K562 (cell line): ENCODE measurements around the gene PIK3C2B. TPM values are rescaled to one million over a fixed set of nuclear protein-coding genes. Genes with fewer than 3 reads are reported as not detected.

Experiments used
- CHCHD3 ChIP-seq: fragments of 250-450 bp; sonication (Bioruptor Pico); IDR thresholded peaks from 2 replicates; pipeline ENCODE4 v2.1.2; 2022; ENCODE audit warnings: mild to moderate bottlenecking
- FUS ChIP-seq: fragments of 200-400 bp; formaldehyde crosslinking; optimal IDR thresholded peaks from 2 replicates; pipeline ENCODE3; 2017; ENCODE audit warnings: low read depth, low read length
- HDAC2 ChIP-seq: fragments of 450-650 bp; IDR thresholded peaks from 2 replicates; pipeline ENCODE4 v1.6.1; 2016; ENCODE audit warnings: mild to moderate bottlenecking
- HMGN3 ChIP-seq: IDR thresholded peaks from 2 replicates; pipeline ENCODE4 v1.6.1; 2011; ENCODE audit warnings: borderline replicate concordance, low read depth, mild to moderate bottlenecking, mixed read lengths, low read length; ENCODE audit not compliant: insufficient read length; ENCODE audit errors: extremely low read depth
- POLR3A ChIP-seq: IDR thresholded peaks from 2 replicates; pipeline ENCODE4 v1.6.1; 2011; ENCODE audit warnings: borderline replicate concordance, mild to moderate bottlenecking, moderate library complexity; ENCODE audit not compliant: insufficient read length, insufficient read depth; ENCODE audit errors: extremely low read depth
- SAFB ChIP-seq: fragments of 200-400 bp; formaldehyde crosslinking; IDR thresholded peaks from 2 replicates; pipeline ENCODE4 v1.6.1; 2017; ENCODE audit warnings: low read depth, low read length, borderline replicate concordance
- TAF9B ChIP-seq: fragments of 450-650 bp; IDR thresholded peaks from 2 replicates; pipeline ENCODE4 v1.6.1; 2018; ENCODE audit warnings: mild to moderate bottlenecking; ENCODE audit not compliant: partially characterized antibody
- THRAP3 ChIP-seq: fragments of 450-650 bp; IDR thresholded peaks from 2 replicates; pipeline ENCODE4 v1.6.1; 2016; ENCODE audit warnings: mild to moderate bottlenecking, inconsistent platforms, borderline replicate concordance
- polyA plus RNA-seq, 8 experiments: library from polyadenylated mRNA; depleted of rRNA in 4 of 8; stranded (reverse) in 5 of 8; unstranded in 3 of 8; fragments of >200 nt; fragmentation: Nextera tagmentation in 2 of 8; fragmentation: Illumina TruSeq in 1 of 8; extraction: Ambion mirVana in 2 of 8; extraction: Trizol in 1 of 8; gene quantifications; 2 replicates each; pipeline versions ENCODE4 v1.2.1 to v1.2.3, GENCODE V29; 2011 to 2014; ENCODE audit warnings: inconsistent platforms in 1 of 8, missing spikeins in 1 of 8
- total RNA-seq, 7 experiments: library from RNA; depleted of rRNA in 6 of 7; stranded (reverse); fragments of >200 nt in 6 of 7; fragmentation: Illumina TruSeq in 2 of 7; extraction: Trizol in 2 of 7; gene quantifications; 2 replicates each; pipeline versions ENCODE4 v1.2.1 to v1.2.3, GENCODE V29; 2011 to 2021; ENCODE audit warnings: low replicate concordance in 1 of 7
- TF ChIP-seq, protein P1 (sequence below): fragments of 450-650 bp; IDR thresholded peaks from 2 replicates; pipeline ENCODE4 v1.6.1; 2016; ENCODE audit warnings: mild to moderate bottlenecking, moderate library complexity
- TF ChIP-seq, protein P2 (sequence below): fragments of 450-650 bp; IDR thresholded peaks from 2 replicates; pipeline ENCODE4 v1.6.1; 2016; ENCODE audit warnings: antibody characterized with exemption
- TF ChIP-seq, protein P3 (sequence below): fragments of 450-650 bp; IDR thresholded peaks from 2 replicates; pipeline ENCODE4 v1.6.1; 2014; ENCODE audit warnings: low read depth, mild to moderate bottlenecking, moderate library complexity, borderline replicate concordance

PIK3C2B gene
- total and polyA plus RNA-seq, 9 of the 15 experiments (the other 6 are each of a cell fraction or from before 2014, with no cell fraction given) = 0.10 to 2.9 (median 0.72) TPM

DNA sequence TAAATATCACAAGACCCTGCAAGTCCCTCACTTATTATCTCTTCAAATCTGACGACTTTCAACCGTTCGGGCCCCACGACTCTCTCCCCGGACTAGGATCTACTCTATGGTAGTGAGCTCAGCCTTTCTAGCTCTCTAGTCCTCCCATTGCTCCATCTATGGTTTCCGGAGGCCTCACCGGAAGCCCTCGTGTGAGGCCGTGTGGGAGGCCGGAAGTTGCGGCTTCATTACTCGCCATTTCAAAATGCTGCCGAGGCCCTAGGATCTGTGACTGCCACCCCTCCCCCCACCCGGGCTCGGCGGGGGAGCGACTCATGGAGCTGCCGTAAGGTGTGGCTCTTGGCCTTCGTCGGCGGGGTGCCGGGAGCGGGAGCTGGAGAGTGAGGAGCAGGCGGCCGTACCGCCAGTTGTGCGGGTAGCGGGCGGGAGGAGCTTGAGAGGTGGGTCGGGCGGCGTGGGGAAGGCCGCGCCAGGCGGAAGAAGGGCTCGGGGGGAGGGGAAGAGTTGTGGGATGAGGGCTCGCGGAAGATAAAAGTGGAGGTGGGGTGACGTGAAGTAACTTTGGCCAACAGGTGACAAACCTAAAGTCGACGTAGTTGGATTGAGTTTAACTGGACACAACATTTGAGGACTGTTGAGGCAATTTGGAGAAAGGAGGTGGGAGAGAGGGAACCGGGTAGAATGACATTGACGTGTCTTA lies 21.7 kb upstream of the PIK3C2B start, which contains the start of gene MDM4 (continued):
- TF ChIP-seq, protein P1, sequence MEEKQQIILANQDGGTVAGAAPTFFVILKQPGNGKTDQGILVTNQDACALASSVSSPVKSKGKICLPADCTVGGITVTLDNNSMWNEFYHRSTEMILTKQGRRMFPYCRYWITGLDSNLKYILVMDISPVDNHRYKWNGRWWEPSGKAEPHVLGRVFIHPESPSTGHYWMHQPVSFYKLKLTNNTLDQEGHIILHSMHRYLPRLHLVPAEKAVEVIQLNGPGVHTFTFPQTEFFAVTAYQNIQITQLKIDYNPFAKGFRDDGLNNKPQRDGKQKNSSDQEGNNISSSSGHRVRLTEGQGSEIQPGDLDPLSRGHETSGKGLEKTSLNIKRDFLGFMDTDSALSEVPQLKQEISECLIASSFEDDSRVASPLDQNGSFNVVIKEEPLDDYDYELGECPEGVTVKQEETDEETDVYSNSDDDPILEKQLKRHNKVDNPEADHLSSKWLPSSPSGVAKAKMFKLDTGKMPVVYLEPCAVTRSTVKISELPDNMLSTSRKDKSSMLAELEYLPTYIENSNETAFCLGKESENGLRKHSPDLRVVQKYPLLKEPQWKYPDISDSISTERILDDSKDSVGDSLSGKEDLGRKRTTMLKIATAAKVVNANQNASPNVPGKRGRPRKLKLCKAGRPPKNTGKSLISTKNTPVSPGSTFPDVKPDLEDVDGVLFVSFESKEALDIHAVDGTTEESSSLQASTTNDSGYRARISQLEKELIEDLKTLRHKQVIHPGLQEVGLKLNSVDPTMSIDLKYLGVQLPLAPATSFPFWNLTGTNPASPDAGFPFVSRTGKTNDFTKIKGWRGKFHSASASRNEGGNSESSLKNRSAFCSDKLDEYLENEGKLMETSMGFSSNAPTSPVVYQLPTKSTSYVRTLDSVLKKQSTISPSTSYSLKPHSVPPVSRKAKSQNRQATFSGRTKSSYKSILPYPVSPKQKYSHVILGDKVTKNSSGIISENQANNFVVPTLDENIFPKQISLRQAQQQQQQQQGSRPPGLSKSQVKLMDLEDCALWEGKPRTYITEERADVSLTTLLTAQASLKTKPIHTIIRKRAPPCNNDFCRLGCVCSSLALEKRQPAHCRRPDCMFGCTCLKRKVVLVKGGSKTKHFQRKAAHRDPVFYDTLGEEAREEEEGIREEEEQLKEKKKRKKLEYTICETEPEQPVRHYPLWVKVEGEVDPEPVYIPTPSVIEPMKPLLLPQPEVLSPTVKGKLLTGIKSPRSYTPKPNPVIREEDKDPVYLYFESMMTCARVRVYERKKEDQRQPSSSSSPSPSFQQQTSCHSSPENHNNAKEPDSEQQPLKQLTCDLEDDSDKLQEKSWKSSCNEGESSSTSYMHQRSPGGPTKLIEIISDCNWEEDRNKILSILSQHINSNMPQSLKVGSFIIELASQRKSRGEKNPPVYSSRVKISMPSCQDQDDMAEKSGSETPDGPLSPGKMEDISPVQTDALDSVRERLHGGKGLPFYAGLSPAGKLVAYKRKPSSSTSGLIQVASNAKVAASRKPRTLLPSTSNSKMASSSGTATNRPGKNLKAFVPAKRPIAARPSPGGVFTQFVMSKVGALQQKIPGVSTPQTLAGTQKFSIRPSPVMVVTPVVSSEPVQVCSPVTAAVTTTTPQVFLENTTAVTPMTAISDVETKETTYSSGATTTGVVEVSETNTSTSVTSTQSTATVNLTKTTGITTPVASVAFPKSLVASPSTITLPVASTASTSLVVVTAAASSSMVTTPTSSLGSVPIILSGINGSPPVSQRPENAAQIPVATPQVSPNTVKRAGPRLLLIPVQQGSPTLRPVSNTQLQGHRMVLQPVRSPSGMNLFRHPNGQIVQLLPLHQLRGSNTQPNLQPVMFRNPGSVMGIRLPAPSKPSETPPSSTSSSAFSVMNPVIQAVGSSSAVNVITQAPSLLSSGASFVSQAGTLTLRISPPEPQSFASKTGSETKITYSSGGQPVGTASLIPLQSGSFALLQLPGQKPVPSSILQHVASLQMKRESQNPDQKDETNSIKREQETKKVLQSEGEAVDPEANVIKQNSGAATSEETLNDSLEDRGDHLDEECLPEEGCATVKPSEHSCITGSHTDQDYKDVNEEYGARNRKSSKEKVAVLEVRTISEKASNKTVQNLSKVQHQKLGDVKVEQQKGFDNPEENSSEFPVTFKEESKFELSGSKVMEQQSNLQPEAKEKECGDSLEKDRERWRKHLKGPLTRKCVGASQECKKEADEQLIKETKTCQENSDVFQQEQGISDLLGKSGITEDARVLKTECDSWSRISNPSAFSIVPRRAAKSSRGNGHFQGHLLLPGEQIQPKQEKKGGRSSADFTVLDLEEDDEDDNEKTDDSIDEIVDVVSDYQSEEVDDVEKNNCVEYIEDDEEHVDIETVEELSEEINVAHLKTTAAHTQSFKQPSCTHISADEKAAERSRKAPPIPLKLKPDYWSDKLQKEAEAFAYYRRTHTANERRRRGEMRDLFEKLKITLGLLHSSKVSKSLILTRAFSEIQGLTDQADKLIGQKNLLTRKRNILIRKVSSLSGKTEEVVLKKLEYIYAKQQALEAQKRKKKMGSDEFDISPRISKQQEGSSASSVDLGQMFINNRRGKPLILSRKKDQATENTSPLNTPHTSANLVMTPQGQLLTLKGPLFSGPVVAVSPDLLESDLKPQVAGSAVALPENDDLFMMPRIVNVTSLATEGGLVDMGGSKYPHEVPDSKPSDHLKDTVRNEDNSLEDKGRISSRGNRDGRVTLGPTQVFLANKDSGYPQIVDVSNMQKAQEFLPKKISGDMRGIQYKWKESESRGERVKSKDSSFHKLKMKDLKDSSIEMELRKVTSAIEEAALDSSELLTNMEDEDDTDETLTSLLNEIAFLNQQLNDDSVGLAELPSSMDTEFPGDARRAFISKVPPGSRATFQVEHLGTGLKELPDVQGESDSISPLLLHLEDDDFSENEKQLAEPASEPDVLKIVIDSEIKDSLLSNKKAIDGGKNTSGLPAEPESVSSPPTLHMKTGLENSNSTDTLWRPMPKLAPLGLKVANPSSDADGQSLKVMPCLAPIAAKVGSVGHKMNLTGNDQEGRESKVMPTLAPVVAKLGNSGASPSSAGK = peak; percentile 88
- TF ChIP-seq, protein P2, sequence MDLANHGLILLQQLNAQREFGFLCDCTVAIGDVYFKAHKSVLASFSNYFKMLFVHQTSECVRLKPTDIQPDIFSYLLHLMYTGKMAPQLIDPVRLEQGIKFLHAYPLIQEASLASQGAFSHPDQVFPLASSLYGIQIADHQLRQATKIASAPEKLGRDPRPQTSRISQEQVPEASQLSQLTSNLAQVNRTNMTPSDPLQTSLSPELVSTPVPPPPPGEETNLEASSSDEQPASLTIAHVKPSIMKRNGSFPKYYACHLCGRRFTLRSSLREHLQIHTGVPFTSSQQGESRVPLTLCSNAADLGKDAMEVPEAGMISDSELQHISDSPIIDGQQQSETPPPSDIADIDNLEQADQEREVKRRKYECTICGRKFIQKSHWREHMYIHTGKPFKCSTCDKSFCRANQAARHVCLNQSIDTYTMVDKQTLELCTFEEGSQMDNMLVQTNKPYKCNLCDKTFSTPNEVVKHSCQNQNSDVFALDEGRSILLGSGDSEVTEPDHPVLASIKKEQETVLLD = peak; percentile 88
- TF ChIP-seq, protein P3, sequence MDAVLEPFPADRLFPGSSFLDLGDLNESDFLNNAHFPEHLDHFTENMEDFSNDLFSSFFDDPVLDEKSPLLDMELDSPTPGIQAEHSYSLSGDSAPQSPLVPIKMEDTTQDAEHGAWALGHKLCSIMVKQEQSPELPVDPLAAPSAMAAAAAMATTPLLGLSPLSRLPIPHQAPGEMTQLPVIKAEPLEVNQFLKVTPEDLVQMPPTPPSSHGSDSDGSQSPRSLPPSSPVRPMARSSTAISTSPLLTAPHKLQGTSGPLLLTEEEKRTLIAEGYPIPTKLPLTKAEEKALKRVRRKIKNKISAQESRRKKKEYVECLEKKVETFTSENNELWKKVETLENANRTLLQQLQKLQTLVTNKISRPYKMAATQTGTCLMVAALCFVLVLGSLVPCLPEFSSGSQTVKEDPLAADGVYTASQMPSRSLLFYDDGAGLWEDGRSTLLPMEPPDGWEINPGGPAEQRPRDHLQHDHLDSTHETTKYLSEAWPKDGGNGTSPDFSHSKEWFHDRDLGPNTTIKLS = peak; percentile 87; the same call in 1 of the 2 replicates
- TF ChIP-seq CHCHD3 (no peak), TAF9B (peak; percentile 97), HDAC2 (peak; percentile 87; the same call in 1 of the 2 replicates), THRAP3 (peak; percentile 74; the same call in 1 of the 2 replicates), HMGN3 (peak; percentile 95), FUS (peak; percentile 69), SAFB (0 out of 2 replicates have a peak, but pooled peaks have one; percentile 48), POLR3A (no peak)
